ENCODE data around the gene TACR2. TPM values are rescaled to one million over a fixed set of nuclear protein-coding genes. Genes with fewer than 3 reads are reported as not detected.

Gene TACR2
- total and polyA plus RNA-seq, 2 of the 13 experiments (the other 11 are each of a cell fraction or from before 2014, with no cell fraction given), result 0.04 TPM; not detected in 1

- TF ChIP-seq GATAD1 (CRISPR knock-in tag; IDR thresholded peaks at IDR 0.05) (no peak), WIZ (CRISPR knock-in tag; IDR thresholded peaks at IDR 0.05) (no peak), E2F1 (CRISPR knock-in tag; IDR thresholded peaks at IDR 0.05) (no peak)
Measured at GRCh38 chr10:69383558-69383957, 33.2 kb downstream of the TACR2 start (continued).

- no TSS peak for BruUV-seq (replicated peaks)
- Histone ChIP-seq H2AFZ (ENCODE audit: low read length) (no peak overlapping the region), H3K36me3 (replicated peaks in 1 of 2; ENCODE audit: control insufficient read depth in 1 of 2, insufficient read depth in 2 of 2, low read length in 2 of 2) (no peaks in the 10 kb centered on the region), H3K4me3 (replicated peaks in 1 of 3; ENCODE audit: insufficient read depth in 1 of 3, low read depth in 2 of 3, low read length in 3 of 3) (no peak overlapping the region), H3K4me2 (ENCODE audit: low read depth, low read length) (no peak overlapping the region), H3K27ac (ENCODE audit: extremely low read length, insufficient read depth, low read length) (no peak overlapping the region), H3K9ac (ENCODE audit: insufficient read depth, low read depth, low read length) (no peak overlapping the region), H3K27me3 (ENCODE audit: control insufficient read depth in 1 of 2, insufficient read depth in 2 of 2, low read length in 2 of 2) (peaks cover 0 to 2% of the 10 kb centered on the region in 2 experiments; a peak in 1 of 5 replicates), H3K4me1 (ENCODE audit: insufficient read depth, low read length) (peaks cover 19% of the 10 kb centered on the region), H4K20me1 (ENCODE audit: insufficient read depth, low read length) (no peaks in the 10 kb centered on the region), H3K79me2 (ENCODE audit: insufficient read depth, low read length) (no peaks in the 10 kb centered on the region), H3K9me3 (ENCODE audit: low read length) (no peaks in the 10 kb centered on the region)
- intact Hi-C loops (cut with micrococcal nuclease; ENCODE audit: unreplicated experiment), result no loop called here
- no peak for ATAC-seq
- CTCF ChIA-PET (ENCODE audit: low intra/inter-chr PET ratio, low total read pairs), result no interaction called here
- in situ Hi-C loops (cut with HindIII; ENCODE audit: extremely low pct_ligation_motif_present, low pct_unique_long_range_greater_than_20kb), result no loop called here
- TF ChIP-seq HMGA1 (CRISPR knock-in tag; conservative IDR thresholded peaks at IDR 0.05) (no peak), HES4 (CRISPR knock-in tag; IDR thresholded peaks at IDR 0.05; ENCODE audit: borderline replicate concordance) (no peak), GPBP1L1 (CRISPR knock-in tag; IDR thresholded peaks at IDR 0.05) (no peak), NCOA1 (CRISPR knock-in tag; IDR thresholded peaks at IDR 0.05) (no peak), EEA1 (CRISPR knock-in tag; IDR thresholded peaks at IDR 0.05; ENCODE audit: borderline replicate concordance) (no peak), TMF1 (CRISPR knock-in tag; IDR thresholded peaks at IDR 0.05; ENCODE audit: low read depth) (no peak), ZNF382 (CRISPR knock-in tag; IDR thresholded peaks at IDR 0.05; ENCODE audit: borderline replicate concordance) (no peak), ZNF672 (CRISPR knock-in tag; IDR thresholded peaks at IDR 0.05) (no peak), HIC2 (CRISPR knock-in tag; IDR thresholded peaks at IDR 0.05; ENCODE audit: low read depth) (no peak)
- TF ChIP-seq, protein P1, sequence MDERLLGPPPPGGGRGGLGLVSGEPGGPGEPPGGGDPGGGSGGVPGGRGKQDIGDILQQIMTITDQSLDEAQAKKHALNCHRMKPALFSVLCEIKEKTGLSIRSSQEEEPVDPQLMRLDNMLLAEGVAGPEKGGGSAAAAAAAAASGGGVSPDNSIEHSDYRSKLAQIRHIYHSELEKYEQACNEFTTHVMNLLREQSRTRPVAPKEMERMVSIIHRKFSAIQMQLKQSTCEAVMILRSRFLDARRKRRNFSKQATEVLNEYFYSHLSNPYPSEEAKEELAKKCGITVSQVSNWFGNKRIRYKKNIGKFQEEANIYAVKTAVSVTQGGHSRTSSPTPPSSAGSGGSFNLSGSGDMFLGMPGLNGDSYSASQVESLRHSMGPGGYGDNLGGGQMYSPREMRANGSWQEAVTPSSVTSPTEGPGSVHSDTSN (CRISPR knock-in tag; IDR thresholded peaks at IDR 0.05), result no peak
- TF ChIP-seq, protein P2, sequence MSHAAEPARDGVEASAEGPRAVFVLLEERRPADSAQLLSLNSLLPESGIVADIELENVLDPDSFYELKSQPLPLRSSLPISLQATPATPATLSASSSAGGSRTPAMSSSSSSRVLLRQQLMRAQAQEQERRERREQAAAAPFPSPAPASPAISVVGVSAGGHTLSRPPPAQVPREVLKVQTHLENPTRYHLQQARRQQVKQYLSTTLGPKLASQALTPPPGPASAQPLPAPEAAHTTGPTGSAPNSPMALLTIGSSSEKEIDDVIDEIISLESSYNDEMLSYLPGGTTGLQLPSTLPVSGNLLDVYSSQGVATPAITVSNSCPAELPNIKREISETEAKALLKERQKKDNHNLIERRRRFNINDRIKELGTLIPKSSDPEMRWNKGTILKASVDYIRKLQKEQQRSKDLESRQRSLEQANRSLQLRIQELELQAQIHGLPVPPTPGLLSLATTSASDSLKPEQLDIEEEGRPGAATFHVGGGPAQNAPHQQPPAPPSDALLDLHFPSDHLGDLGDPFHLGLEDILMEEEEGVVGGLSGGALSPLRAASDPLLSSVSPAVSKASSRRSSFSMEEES (CRISPR knock-in tag; IDR thresholded peaks at IDR 0.05), result no peak
- DNase-seq (ENCODE audit: low spot score), result no peak
- no peak for FAIRE-seq
- POLR2A ChIA-PET, result no interaction called here
- 42% methylated on average over 10 of the region's 26 CpGs for WGBS (ENCODE audit: low lambda C conversion rate)
Measured at GRCh38 chr10:69382382-69383117, 34.2 kb downstream of the TACR2 start.

All from HepG2 (cell line).